ENCODE measurements around the gene CDC42BPA. TPM values are rescaled to one million over a fixed set of nuclear protein-coding genes. Genes with fewer than 3 reads are reported as not detected.
"Not testable (repeated sequence)": the region's sequence is repeated elsewhere in the genome, so short reads cannot be mapped to it uniquely, and the experiment has no call there.

Gene CDC42BPA
- polyA plus RNA-seq, 4 donors = 10.8 to 19.9 (median 13.8) TPM

DNA sequence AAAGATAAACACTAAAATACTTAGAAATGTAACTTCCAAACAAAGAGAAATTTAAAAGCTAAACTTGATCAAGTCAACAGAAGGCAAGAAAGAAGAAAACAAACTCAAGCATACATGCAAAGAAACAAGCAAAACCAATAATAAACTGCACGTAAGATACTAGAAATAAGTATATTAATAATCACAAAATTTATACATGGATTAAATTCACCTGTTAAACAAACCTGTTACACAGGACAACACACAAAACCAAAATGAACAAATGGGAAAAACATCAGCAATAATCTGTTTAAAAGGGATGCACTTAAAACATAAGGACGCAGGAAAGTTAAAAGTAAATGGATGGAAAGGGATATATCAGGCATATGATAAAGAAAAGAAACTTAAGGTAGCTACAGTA is 165.8 kb downstream of the CDC42BPA start:
- DNase-seq = no peak
- Histone ChIP-seq H3K36me3 (ENCODE audit: control insufficient read depth in 3 of 3, insufficient read depth in 2 of 3, low read depth in 1 of 3, low read length in 3 of 3) (peaks cover 0 to 8% (median 0%) of the 10 kb centered on the region in 3 donors), H3K27ac (ENCODE audit: low read depth in 1 of 3, low read length in 2 of 3) (no peak overlapping the region), H3K4me3 (ENCODE audit: low read depth in 1 of 3, low read length in 3 of 3) (no peak overlapping the region), H3K9me3 (ENCODE audit: control insufficient read depth in 2 of 2, insufficient read depth in 1 of 2, low read depth in 1 of 2, low read length in 1 of 2) (no peaks in the 10 kb centered on the region), H3K27me3 (ENCODE audit: control insufficient read depth in 3 of 3, insufficient read depth in 3 of 3, low read length in 3 of 3) (no peaks in the 10 kb centered on the region), H3K4me1 (ENCODE audit: control insufficient read depth in 3 of 3, insufficient read depth in 2 of 3, low read depth in 1 of 3, low read length in 2 of 3) (no peaks in the 10 kb centered on the region)
- no peak for FAIRE-seq
- WGBS, 3 donors = 89 to 99% (median 96%) methylated on average over 2 of the region's 2 CpGs

GRCh38 chr1:227140376-227140775 is 177.9 kb downstream of the CDC42BPA start:
- no peaks in the 10 kb centered on the region for H3K27me3 ChIP-seq (ENCODE audit: control insufficient read depth in 3 of 3, insufficient read depth in 3 of 3, low read length in 3 of 3)
- peaks cover 0 to 2% (median 0%) of the 10 kb centered on the region in 3 donors for H3K4me1 ChIP-seq (ENCODE audit: control insufficient read depth in 3 of 3, insufficient read depth in 2 of 3, low read depth in 1 of 3, low read length in 2 of 3)
- no peak for DNase-seq
- 75 to 89% (median 83%) methylated on average over 1 of the region's 1 CpG for WGBS, 3 donors
- no peak for FAIRE-seq
- no peak overlapping the region for H3K4me3 ChIP-seq (ENCODE audit: low read depth in 1 of 3, low read length in 3 of 3)
- H3K36me3 ChIP-seq (ENCODE audit: control insufficient read depth in 3 of 3, insufficient read depth in 2 of 3, low read depth in 1 of 3, low read length in 3 of 3) = peaks cover 2 to 16% (median 4%) of the 10 kb centered on the region in 3 donors
- no peaks in the 10 kb centered on the region for H3K9me3 ChIP-seq (ENCODE audit: control insufficient read depth in 2 of 2, insufficient read depth in 1 of 2, low read depth in 1 of 2, low read length in 1 of 2)
- no peak overlapping the region for H3K27ac ChIP-seq (ENCODE audit: low read depth in 1 of 3, low read length in 2 of 3)

DNA sequence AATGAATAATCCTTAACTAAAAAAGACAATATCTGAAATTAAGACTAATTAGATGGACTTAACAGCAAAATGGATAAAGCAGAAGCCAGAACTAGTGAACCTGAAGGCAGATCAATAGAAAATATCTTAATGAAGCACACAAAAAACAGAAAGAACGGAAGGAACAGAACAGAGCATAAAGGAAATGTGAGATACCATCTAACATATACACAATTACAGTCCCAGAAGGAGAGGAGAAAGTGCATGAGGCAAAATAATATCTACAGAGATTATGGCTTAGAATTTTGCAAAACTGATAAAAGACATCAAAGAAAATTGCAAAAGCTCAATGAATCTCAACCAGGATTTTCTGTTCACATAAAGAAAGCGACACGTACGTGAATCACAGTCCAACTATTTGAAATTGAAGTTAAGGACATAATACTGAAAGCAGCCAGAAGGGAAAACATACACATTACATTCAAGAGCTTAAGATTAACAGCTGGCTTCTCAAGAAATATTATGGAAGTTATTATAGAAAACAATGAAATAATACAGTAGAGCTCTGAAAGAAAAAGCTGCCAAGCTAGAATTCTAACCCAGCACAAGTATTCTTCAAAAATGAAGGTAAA is 182.0 kb downstream of the CDC42BPA start:
- 86 to 93% (median 92%) methylated on average over 4 of the region's 4 CpGs for WGBS, 3 donors
- FAIRE-seq (no peak), DNase-seq (no peak)
- no peaks in the 10 kb centered on the region for H3K36me3 ChIP-seq (ENCODE audit: control insufficient read depth in 3 of 3, insufficient read depth in 2 of 3, low read depth in 1 of 3, low read length in 3 of 3)
- H3K27ac ChIP-seq (ENCODE audit: low read depth in 1 of 3, low read length in 2 of 3) = no peak overlapping the region
- peaks cover 0 to 2% (median 0%) of the 10 kb centered on the region in 3 donors for H3K4me1 ChIP-seq (ENCODE audit: control insufficient read depth in 3 of 3, insufficient read depth in 2 of 3, low read depth in 1 of 3, low read length in 2 of 3)
- H3K27me3 ChIP-seq (ENCODE audit: control insufficient read depth in 3 of 3, insufficient read depth in 3 of 3, low read length in 3 of 3) = no peaks in the 10 kb centered on the region
- H3K9me3 ChIP-seq (ENCODE audit: control insufficient read depth in 2 of 2, insufficient read depth in 1 of 2, low read depth in 1 of 2, low read length in 1 of 2) = no peaks in the 10 kb centered on the region
- H3K4me3 ChIP-seq (ENCODE audit: low read depth in 1 of 3, low read length in 3 of 3) = no peak overlapping the region

DNA sequence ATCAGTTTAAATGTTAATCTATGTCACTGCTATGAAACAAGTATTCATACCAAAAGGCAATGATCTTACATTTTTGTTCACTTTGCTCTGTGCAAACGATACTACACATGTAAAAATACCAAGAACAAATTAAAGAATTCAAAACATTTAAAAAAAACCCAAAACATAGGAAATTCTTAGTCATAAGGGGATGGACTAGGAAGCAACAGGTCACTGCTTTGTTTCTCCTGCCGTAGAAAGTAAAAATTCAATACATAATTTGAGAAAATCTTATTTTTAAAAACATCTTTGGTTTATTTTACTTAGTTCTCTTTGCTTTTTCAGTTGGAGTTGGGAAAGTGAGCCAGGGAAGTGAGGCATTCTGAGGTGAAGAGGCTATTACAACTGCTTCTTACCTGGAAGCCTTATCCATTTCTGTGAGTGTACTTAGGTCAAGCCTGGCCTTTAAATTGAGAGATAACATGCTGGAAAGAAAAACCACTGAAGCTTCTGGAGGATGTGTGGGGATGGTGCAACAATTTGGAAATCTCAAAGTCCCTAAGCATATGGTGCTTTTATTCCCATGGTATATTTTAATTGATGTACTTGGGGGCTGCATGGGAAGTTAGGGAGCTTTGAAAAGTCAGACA is 183.5 kb downstream of the CDC42BPA start:
- H3K36me3 ChIP-seq (ENCODE audit: control insufficient read depth in 3 of 3, insufficient read depth in 2 of 3, low read depth in 1 of 3, low read length in 3 of 3) = peaks cover 0 to 3% (median 0%) of the 10 kb centered on the region in 3 donors
- 73 to 91% (median 85%) methylated on average over 2 of the region's 2 CpGs for WGBS, 3 donors
- no peak for FAIRE-seq

DNA sequence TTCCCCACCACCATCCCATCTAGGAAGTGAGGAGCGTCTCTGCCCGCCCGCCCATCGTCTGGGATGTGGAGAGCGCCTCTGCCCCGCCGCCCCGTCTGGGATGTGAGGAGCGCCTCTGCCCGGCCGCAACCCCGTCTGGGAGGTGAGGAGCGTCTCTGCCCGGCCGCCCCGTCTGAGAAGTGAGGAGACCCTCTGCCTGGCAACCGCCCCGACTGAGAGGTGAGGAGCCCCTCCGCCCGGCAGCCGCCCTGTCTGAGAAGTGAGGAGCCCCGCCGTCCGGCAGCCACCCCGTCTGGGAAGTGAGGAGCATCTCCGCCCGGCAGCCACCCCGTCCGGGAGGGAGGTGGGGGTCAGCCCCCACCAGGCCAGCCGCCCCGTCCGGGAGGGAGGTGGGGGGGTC is 185.6 kb downstream of the CDC42BPA start:
- H3K27me3 ChIP-seq (ENCODE audit: control insufficient read depth in 3 of 3, insufficient read depth in 3 of 3, low read length in 3 of 3); H3K4me1 ChIP-seq (ENCODE audit: control insufficient read depth in 3 of 3, insufficient read depth in 2 of 3, low read depth in 1 of 3, low read length in 2 of 3); FAIRE-seq; H3K9me3 ChIP-seq (ENCODE audit: control insufficient read depth in 2 of 2, insufficient read depth in 1 of 2, low read depth in 1 of 2, low read length in 1 of 2); DNase-seq; H3K36me3 ChIP-seq (ENCODE audit: control insufficient read depth in 3 of 3, insufficient read depth in 2 of 3, low read depth in 1 of 3, low read length in 3 of 3); H3K27ac ChIP-seq (ENCODE audit: low read depth in 1 of 3, low read length in 2 of 3); H3K4me3 ChIP-seq (ENCODE audit: low read depth in 1 of 3, low read length in 3 of 3): not testable (repeated sequence)
- WGBS, 3 donors = 95 to 99% (median 95%) methylated on average over 10 to 32 of the region's 32 CpGs

More for the DNA sequence above, 183.5 kb downstream of the CDC42BPA start:
- Histone ChIP-seq H3K9me3 (ENCODE audit: control insufficient read depth in 2 of 2, insufficient read depth in 1 of 2, low read depth in 1 of 2, low read length in 1 of 2) (no peaks in the 10 kb centered on the region), H3K4me3 (ENCODE audit: low read depth in 1 of 3, low read length in 3 of 3) (no peak overlapping the region), H3K27ac (ENCODE audit: low read depth in 1 of 3, low read length in 2 of 3) (no peak overlapping the region), H3K27me3 (ENCODE audit: control insufficient read depth in 3 of 3, insufficient read depth in 3 of 3, low read length in 3 of 3) (no peaks in the 10 kb centered on the region), H3K4me1 (ENCODE audit: control insufficient read depth in 3 of 3, insufficient read depth in 2 of 3, low read depth in 1 of 3, low read length in 2 of 3) (peaks cover 0 to 2% (median 0%) of the 10 kb centered on the region in 3 donors)
- DNase-seq = no peak

DNA sequence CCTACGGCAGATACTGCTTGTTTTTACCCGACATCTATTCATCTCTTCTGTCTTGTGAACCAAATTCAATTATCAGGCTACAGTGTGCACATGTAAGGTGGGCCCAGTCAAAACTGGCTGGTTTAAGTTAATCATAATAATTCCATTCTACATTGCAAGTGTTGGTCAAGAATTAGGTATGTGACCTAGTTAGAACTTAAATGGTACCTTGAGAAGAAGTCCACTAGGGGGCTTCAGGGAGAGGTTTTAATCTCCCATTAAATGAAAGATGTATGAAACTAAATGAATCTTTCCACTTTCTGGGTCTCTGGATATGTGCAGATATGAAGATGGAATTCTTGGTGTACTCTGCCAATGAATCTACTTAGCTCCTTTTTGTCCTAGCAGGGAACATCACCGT is 187.1 kb downstream of the CDC42BPA start:
- Histone ChIP-seq H3K4me1 (ENCODE audit: control insufficient read depth in 3 of 3, insufficient read depth in 2 of 3, low read depth in 1 of 3, low read length in 2 of 3) (no peaks in the 10 kb centered on the region), H3K4me3 (ENCODE audit: low read depth in 1 of 3, low read length in 3 of 3) (no peak overlapping the region), H3K9me3 (ENCODE audit: control insufficient read depth in 2 of 2, insufficient read depth in 1 of 2, low read depth in 1 of 2, low read length in 1 of 2) (no peaks in the 10 kb centered on the region), H3K27ac (ENCODE audit: low read depth in 1 of 3, low read length in 2 of 3) (no peak overlapping the region), H3K36me3 (ENCODE audit: control insufficient read depth in 3 of 3, insufficient read depth in 2 of 3, low read depth in 1 of 3, low read length in 3 of 3) (peaks cover 0 to 6% (median 0%) of the 10 kb centered on the region in 3 donors), H3K27me3 (ENCODE audit: control insufficient read depth in 3 of 3, insufficient read depth in 3 of 3, low read length in 3 of 3) (no peaks in the 10 kb centered on the region)
- DNase-seq (peak in 1 of 2 donors; percentile 15), FAIRE-seq (no peak)
- 86 to 89% (median 86%) methylated on average over 3 of the region's 3 CpGs for WGBS, 3 donors

DNA sequence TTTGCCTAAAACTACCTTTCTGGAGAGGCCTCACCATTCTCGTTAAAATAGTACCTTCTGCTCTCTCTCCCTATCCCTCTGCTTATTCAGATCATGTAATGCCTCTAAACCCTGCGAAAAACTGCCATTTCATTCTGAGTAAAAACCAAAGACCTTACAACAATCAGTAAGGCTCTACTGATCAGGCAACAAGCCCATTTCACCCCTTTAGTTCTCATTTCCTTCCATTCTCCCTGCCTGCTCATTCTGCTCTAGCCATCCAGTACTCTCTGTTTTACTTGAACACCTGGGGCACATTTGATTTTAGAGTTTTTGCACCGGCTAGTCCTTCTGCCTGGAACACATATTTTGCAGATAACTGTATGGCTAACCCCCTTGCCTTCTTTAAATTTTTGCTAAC is 190.4 kb downstream of the CDC42BPA start:
- DNase-seq (no peak), FAIRE-seq (no peak)
- Histone ChIP-seq H3K4me1 (ENCODE audit: control insufficient read depth in 3 of 3, insufficient read depth in 2 of 3, low read depth in 1 of 3, low read length in 2 of 3) (no peaks in the 10 kb centered on the region), H3K4me3 (ENCODE audit: low read depth in 1 of 3, low read length in 3 of 3) (no peak overlapping the region), H3K9me3 (ENCODE audit: control insufficient read depth in 2 of 2, insufficient read depth in 1 of 2, low read depth in 1 of 2, low read length in 1 of 2) (no peaks in the 10 kb centered on the region), H3K27me3 (ENCODE audit: control insufficient read depth in 3 of 3, insufficient read depth in 3 of 3, low read length in 3 of 3) (no peaks in the 10 kb centered on the region), H3K36me3 (ENCODE audit: control insufficient read depth in 3 of 3, insufficient read depth in 2 of 3, low read depth in 1 of 3, low read length in 3 of 3) (peaks cover 0 to 9% (median 0%) of the 10 kb centered on the region in 3 donors), H3K27ac (ENCODE audit: low read depth in 1 of 3, low read length in 2 of 3) (no peak overlapping the region)
- WGBS, 3 donors = 85 to 91% (median 89%) methylated on average over 3 of the region's 3 CpGs

- Histone ChIP-seq H3K27me3 (ENCODE audit: control insufficient read depth in 3 of 3, insufficient read depth in 3 of 3, low read length in 3 of 3) (no peaks in the 10 kb centered on the region), H3K9me3 (ENCODE audit: control insufficient read depth in 2 of 2, insufficient read depth in 1 of 2, low read depth in 1 of 2, low read length in 1 of 2) (no peaks in the 10 kb centered on the region), H3K27ac (ENCODE audit: low read depth in 1 of 3, low read length in 2 of 3) (no peak overlapping the region), H3K4me3 (ENCODE audit: low read depth in 1 of 3, low read length in 3 of 3) (no peak overlapping the region), H3K36me3 (ENCODE audit: control insufficient read depth in 3 of 3, insufficient read depth in 2 of 3, low read depth in 1 of 3, low read length in 3 of 3) (peaks cover 0 to 10% (median 0%) of the 10 kb centered on the region in 3 donors), H3K4me1 (ENCODE audit: control insufficient read depth in 3 of 3, insufficient read depth in 2 of 3, low read depth in 1 of 3, low read length in 2 of 3) (no peaks in the 10 kb centered on the region)
- FAIRE-seq (no peak), DNase-seq (peak; percentile 4 to 21)
- 38 to 44% (median 44%) methylated on average over 3 of the region's 3 CpGs for WGBS, 3 donors
Observed at GRCh38 chr1:227125929-227126545, 192.3 kb downstream of the CDC42BPA start.
